ENCODE data around the gene CALCR.

DNA sequence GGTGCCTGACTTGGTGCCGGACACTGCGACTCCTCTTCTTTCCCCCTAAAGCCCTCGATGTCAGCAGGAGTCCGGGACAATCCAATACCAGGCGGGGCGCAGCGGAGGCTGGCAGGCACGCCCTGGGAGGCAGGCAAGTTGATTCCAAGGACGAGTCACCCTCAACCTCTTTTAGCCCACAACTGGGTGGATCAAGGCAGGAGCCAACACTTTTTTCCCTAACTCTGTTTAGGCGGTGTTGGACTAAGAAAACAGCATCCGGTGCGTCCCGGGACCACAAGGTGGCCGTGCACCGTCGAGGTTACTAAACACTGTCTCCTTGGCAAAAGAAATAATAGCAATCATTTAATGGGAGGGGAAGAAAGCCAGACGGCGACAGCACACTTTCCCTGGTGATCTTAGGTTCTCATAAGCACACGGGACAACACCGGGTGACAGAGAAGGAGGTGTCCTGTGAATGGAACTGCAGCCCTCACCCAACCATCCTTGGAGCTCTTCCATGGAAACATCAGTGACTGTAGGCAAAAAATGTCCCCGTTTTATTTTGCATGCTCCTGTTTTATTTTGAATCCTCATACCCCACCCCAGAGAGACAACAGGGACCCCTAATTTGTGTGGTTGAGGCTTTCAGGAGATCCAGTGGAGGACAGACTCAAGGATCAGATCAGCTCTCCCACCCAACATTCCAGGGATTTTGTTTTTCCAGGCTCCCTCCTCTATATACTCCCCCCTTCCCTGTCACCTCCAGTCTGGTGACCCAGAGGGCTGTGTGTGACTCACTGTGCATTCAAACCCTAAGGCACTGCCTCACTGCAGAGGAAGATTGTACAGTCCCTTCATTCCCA, 1.3 kb upstream of the CALCR start:
- TF ChIP-seq, protein P1, sequence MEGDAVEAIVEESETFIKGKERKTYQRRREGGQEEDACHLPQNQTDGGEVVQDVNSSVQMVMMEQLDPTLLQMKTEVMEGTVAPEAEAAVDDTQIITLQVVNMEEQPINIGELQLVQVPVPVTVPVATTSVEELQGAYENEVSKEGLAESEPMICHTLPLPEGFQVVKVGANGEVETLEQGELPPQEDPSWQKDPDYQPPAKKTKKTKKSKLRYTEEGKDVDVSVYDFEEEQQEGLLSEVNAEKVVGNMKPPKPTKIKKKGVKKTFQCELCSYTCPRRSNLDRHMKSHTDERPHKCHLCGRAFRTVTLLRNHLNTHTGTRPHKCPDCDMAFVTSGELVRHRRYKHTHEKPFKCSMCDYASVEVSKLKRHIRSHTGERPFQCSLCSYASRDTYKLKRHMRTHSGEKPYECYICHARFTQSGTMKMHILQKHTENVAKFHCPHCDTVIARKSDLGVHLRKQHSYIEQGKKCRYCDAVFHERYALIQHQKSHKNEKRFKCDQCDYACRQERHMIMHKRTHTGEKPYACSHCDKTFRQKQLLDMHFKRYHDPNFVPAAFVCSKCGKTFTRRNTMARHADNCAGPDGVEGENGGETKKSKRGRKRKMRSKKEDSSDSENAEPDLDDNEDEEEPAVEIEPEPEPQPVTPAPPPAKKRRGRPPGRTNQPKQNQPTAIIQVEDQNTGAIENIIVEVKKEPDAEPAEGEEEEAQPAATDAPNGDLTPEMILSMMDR (IDR thresholded peaks at IDR 0.05) = no peak
- TF ChIP-seq POLR2AphosphoS5 (IDR thresholded peaks at IDR 0.05) (no peak), POLR2A (IDR thresholded peaks at IDR 0.05) (no peak)

All from breast epithelium (tissue), 3 donors.